ENCODE measurements around the gene PIH1D2. TPM values are rescaled to one million over a fixed set of nuclear protein-coding genes. Genes with fewer than 3 reads are reported as not detected.

The PIH1D2 gene
- total and polyA plus RNA-seq, 8 donors = 0.55 to 12.5 (median 3.1) TPM; not detected in 2

DNA sequence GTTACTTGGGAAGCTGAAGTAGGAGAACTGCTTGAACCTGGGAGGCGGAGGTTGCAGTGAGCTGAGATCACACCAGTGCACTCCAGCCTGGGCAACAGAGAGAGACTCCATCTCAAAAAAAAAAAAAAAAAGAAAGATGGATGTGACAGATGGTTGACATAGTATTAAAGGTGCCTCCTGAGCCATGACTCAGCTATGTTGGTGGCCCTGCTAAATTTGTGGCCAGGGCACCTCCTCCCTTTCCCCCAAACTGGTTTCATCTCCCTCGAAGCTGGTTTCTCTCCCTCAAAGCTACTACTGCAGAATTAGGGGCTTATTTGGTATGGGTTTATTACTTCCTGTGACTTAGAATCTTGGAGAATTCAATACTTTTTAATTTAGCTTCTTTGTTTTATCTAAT is 44.4 kb upstream of the PIH1D2 start:
- TF ChIP-seq POLR2AphosphoS5 (IDR thresholded peaks at IDR 0.05) (no peak), EP300 (IDR thresholded peaks at IDR 0.05) (no peak), POLR2A (IDR thresholded peaks at IDR 0.05) (no peak)
- TF ChIP-seq, protein P1, sequence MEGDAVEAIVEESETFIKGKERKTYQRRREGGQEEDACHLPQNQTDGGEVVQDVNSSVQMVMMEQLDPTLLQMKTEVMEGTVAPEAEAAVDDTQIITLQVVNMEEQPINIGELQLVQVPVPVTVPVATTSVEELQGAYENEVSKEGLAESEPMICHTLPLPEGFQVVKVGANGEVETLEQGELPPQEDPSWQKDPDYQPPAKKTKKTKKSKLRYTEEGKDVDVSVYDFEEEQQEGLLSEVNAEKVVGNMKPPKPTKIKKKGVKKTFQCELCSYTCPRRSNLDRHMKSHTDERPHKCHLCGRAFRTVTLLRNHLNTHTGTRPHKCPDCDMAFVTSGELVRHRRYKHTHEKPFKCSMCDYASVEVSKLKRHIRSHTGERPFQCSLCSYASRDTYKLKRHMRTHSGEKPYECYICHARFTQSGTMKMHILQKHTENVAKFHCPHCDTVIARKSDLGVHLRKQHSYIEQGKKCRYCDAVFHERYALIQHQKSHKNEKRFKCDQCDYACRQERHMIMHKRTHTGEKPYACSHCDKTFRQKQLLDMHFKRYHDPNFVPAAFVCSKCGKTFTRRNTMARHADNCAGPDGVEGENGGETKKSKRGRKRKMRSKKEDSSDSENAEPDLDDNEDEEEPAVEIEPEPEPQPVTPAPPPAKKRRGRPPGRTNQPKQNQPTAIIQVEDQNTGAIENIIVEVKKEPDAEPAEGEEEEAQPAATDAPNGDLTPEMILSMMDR (IDR thresholded peaks at IDR 0.05) = no peak
- no peak overlapping the region for H3K27ac ChIP-seq
- H3K4me1 ChIP-seq = peaks cover 0 to 9% (median 3%) of the 10 kb centered on the region in 4 donors
- no peaks in the 10 kb centered on the region for H3K9me3 ChIP-seq
- H3K27me3 ChIP-seq = no peaks in the 10 kb centered on the region
- intact Hi-C loops (cut with DNase I; ENCODE audit: low total_unique reads) = no loop called here
- WGBS, 5 donors = 80 to 94% (median 90%) methylated on average over 2 of the region's 2 CpGs
- peaks cover 0 to 8% (median 3%) of the 10 kb centered on the region in 4 donors for H3K36me3 ChIP-seq
- DNase-seq = no peak
- no peak overlapping the region for H3K4me3 ChIP-seq

DNA sequence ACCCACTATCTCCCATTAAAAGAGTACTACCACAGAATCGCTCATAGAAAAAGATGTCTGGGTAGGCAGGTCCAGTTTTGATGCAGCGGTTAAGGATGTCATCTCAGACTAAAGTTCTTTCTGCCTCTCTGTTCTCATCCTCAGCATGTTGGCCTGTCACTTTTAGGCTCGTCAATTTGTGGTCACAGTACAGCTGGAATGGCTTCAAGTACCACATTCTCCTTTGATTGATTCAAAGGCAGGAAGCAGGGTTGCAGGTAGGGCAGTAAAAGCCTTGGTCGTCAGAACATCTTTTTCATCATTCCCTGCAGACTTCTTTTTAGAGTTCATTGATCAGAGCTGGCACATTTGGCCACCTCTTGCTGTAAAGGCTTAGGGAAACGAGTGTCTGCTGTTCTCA is 41.6 kb upstream of the PIH1D2 start:
- DNase-seq = no peak
- intact Hi-C loops (cut with DNase I; ENCODE audit: low total_unique reads) = no loop called here
- Histone ChIP-seq H3K9me3 (no peaks in the 10 kb centered on the region), H3K27me3 (no peaks in the 10 kb centered on the region), H3K27ac (no peak overlapping the region), H3K4me1 (peaks cover 0 to 9% (median 3%) of the 10 kb centered on the region in 4 donors), H3K36me3 (peaks cover 0 to 8% (median 3%) of the 10 kb centered on the region in 4 donors), H3K4me3 (no peak overlapping the region)
- TF ChIP-seq EP300 (IDR thresholded peaks at IDR 0.05) (no peak), POLR2A (IDR thresholded peaks at IDR 0.05) (no peak), POLR2AphosphoS5 (IDR thresholded peaks at IDR 0.05) (no peak)
- TF ChIP-seq, protein P1 (IDR thresholded peaks at IDR 0.05) = no peak
- WGBS, 5 donors = 73 to 86% (median 76%) methylated on average over 5 of the region's 5 CpGs

DNA sequence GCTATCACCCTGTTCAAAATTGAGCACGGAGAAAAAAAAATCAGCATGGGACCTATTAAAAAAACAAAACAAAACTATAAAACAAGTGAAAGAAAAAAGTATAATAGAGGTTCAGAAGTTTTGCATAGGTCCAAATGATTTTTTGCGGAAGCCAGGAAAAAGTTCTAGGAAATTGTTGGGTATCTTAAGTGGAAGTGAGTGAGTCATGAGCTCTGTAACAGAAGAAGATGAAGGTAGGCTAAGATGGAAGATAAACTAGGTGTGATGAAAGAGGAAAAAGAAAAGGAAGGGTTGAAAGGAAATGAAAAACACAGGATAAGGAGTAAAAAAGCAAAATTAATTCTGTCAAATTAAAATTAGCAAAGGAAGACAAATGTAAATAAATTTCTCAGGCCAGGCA is 40.6 kb upstream of the PIH1D2 start:
- WGBS, 5 donors = 90 to 98% (median 94%) methylated on average over 2 of the region's 2 CpGs
- Histone ChIP-seq H3K4me3 (no peak overlapping the region), H3K4me1 (peaks cover 0 to 9% (median 3%) of the 10 kb centered on the region in 4 donors), H3K27me3 (no peaks in the 10 kb centered on the region), H3K9me3 (no peaks in the 10 kb centered on the region), H3K27ac (no peak overlapping the region), H3K36me3 (peaks cover 0 to 6% (median 2%) of the 10 kb centered on the region in 4 donors)
- intact Hi-C loops (cut with DNase I; ENCODE audit: low total_unique reads) = no loop called here
- TF ChIP-seq POLR2AphosphoS5 (IDR thresholded peaks at IDR 0.05) (no peak), EP300 (IDR thresholded peaks at IDR 0.05) (no peak), POLR2A (IDR thresholded peaks at IDR 0.05) (no peak)
- TF ChIP-seq, protein P1 (IDR thresholded peaks at IDR 0.05) = no peak
- no peak for DNase-seq

DNA sequence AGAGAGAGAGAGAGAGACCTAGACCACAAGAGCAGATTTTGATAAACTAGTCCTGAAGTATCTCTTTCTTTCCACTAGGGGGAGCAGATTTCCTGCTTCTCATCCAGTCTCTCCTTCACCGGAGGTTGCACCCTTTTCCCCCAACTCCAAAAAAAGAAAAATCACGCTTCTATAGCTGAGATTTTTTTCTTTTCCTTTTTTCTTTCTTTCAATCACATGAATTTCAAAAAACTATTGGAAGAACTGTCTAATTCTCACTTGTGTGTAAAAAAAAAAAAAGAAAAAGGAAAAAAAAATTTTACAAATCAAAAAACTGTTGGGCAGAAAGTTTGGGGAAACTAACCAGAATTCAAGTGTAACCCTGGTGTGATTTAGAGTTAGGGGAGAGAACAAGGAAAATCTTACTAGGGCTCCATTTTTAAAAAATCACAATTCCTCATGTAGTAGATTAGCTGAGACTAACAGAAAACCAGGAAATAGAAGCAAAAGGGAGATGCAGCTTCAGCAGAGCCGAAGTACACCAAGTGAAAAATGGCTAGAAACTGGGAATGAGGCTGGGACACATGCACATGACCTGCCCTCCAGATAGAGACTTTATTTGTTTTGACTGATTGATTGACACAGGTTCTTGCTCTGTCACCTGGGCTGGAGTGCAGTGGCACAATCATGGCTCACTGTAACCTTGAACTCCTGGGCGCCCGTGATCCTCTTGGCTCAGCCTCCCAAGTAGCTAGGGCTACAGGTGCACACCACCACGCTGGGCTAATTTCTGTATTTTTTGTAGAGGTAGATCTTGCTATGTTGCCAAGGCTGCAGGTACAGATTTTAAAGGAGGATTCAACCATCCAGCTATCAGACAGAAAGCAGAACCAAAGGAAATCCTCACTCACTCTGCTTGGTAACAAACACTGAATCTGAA is 40.0 kb upstream of the PIH1D2 start:
- peak in 1 of 2 donors; percentile 73 for DNase-seq
- 53 to 63% (median 57%) methylated on average over 6 of the region's 6 CpGs for WGBS, 5 donors
- H3K27me3 ChIP-seq = no peaks in the 10 kb centered on the region
- no peaks in the 10 kb centered on the region for H3K9me3 ChIP-seq
- H3K4me1 ChIP-seq = peaks cover 0 to 9% (median 3%) of the 10 kb centered on the region in 4 donors
- no peak overlapping the region for H3K4me3 ChIP-seq
- peaks cover 0 to 6% (median 0%) of the 10 kb centered on the region in 4 donors for H3K36me3 ChIP-seq
- no peak overlapping the region for H3K27ac ChIP-seq
- intact Hi-C loops (cut with DNase I; ENCODE audit: low total_unique reads) = no loop called here
- TF ChIP-seq POLR2AphosphoS5 (IDR thresholded peaks at IDR 0.05) = no peak
- TF ChIP-seq, protein P1 (IDR thresholded peaks at IDR 0.05) = peak in 4 of 7 experiments; percentile 59 to 70 (median 62)

All from stomach (tissue), 9 donors.